Activated CD4-positive, alpha-beta T cell treated with anti-CD3 and anti-CD28 coated beads, Interleukin-2, amount 10 ng/mL, durations not matched to agents 7 days and 5 days (primary cell): Measurements from ENCODE around the gene LPGAT1. TPM values are rescaled to one million over a fixed set of nuclear protein-coding genes. Genes with fewer than 3 reads are reported as not detected.

Source experiments
- CTCF ChIA-PET: fragments of 350-600 bp; sonication (Branson Sonifier 250); formaldehyde crosslinking; loops from one replicate; lab custom pipeline; 2021; ENCODE audit warnings: antibody characterized with exemption; lab: Charles Lee
- POLR2A ChIA-PET: fragments of 350-600 bp; sonication (Branson Sonifier 250); formaldehyde crosslinking; loops from one replicate; lab custom pipeline; 2021; ENCODE audit warnings: antibody characterized with exemption; lab: Charles Lee
- DNase-seq: peaks from one replicate; pipeline ENCODE4 v3.0.0-alpha.2; 2020
- H3K27ac Mint-ChIP-seq: one replicate; pipeline ENCODE4 v1.8.0; 2021; ENCODE audit warnings: mild to moderate bottlenecking, moderate library complexity, mixed read lengths
- H3K27me3 Mint-ChIP-seq: one replicate; pipeline ENCODE4 v1.8.0; 2021; ENCODE audit warnings: mixed read lengths
- H3K36me3 Mint-ChIP-seq: one replicate; pipeline ENCODE4 v1.8.0; 2021; ENCODE audit warnings: low read depth, mixed read lengths
- H3K4me1 Mint-ChIP-seq: one replicate; pipeline ENCODE4 v1.8.0; 2021; ENCODE audit warnings: mixed read lengths
- H3K4me3 Mint-ChIP-seq: one replicate; pipeline ENCODE4 v1.8.0; 2021; ENCODE audit warnings: mild to moderate bottlenecking, moderate library complexity, mixed read lengths
- H3K9me3 Mint-ChIP-seq: one replicate; pipeline ENCODE4 v1.8.0; 2021; ENCODE audit warnings: mixed read lengths
- total RNA-seq, 2 experiments: library from RNA; stranded (reverse); gene quantifications; one replicate each; pipeline ENCODE4 v1.2.3, GENCODE V29; 2021

The LPGAT1 gene
- total RNA-seq, 2 experiments from 2014 or later, result 76.0 to 82.9 TPM

GRCh38 chr1:211751438-211751837 lies 79.1 kb downstream of the LPGAT1 start:
- H3K27ac Mint-ChIP-seq, result no peak overlapping the region
- DNase-seq, result no peak
- no peak overlapping the region for H3K4me3 Mint-ChIP-seq
- no peaks in the 10 kb centered on the region for H3K27me3 Mint-ChIP-seq
- ChIA-PET POLR2A (no interaction called here), CTCF (no interaction called here)
- H3K4me1 Mint-ChIP-seq, result no peaks in the 10 kb centered on the region
- H3K9me3 Mint-ChIP-seq, result no peaks in the 10 kb centered on the region
- H3K36me3 Mint-ChIP-seq, result peaks cover 32% of the 10 kb centered on the region

GRCh38 chr1:211750599-211750998 lies 80.0 kb downstream of the LPGAT1 start:
- no peaks in the 10 kb centered on the region for H3K9me3 Mint-ChIP-seq
- H3K36me3 Mint-ChIP-seq, result peaks cover 34% of the 10 kb centered on the region
- CTCF ChIA-PET, result no interaction called here
- no peak for DNase-seq
- H3K27ac Mint-ChIP-seq, result no peak overlapping the region
- no peaks in the 10 kb centered on the region for H3K27me3 Mint-ChIP-seq
- H3K4me1 Mint-ChIP-seq, result no peaks in the 10 kb centered on the region
- POLR2A ChIA-PET, result no interaction called here
- no peak overlapping the region for H3K4me3 Mint-ChIP-seq

- ChIA-PET POLR2A (no interaction called here), CTCF (no interaction called here)
- Mint-ChIP-seq H3K9me3 (no peaks in the 10 kb centered on the region), H3K36me3 (peaks cover 34% of the 10 kb centered on the region), H3K4me1 (no peaks in the 10 kb centered on the region), H3K27me3 (no peaks in the 10 kb centered on the region), H3K27ac (no peak overlapping the region), H3K4me3 (no peak overlapping the region)
- no peak for DNase-seq
Measured at GRCh38 chr1:211749251-211749650, 81.3 kb downstream of the LPGAT1 start.

GRCh38 chr1:211748810-211749209 lies 81.8 kb downstream of the LPGAT1 start:
- H3K4me3 Mint-ChIP-seq, result no peak overlapping the region
- H3K36me3 Mint-ChIP-seq, result peaks cover 32% of the 10 kb centered on the region
- ChIA-PET CTCF (no interaction called here), POLR2A (no interaction called here)
- DNase-seq, result no peak
- H3K4me1 Mint-ChIP-seq, result no peaks in the 10 kb centered on the region
- H3K27me3 Mint-ChIP-seq, result no peaks in the 10 kb centered on the region
- no peak overlapping the region for H3K27ac Mint-ChIP-seq
- H3K9me3 Mint-ChIP-seq, result no peaks in the 10 kb centered on the region

- H3K4me1 Mint-ChIP-seq, result peaks cover 30% of the 10 kb centered on the region
- ChIA-PET CTCF (no interaction called here), POLR2A (no interaction called here)
- no peaks in the 10 kb centered on the region for H3K27me3 Mint-ChIP-seq
- no peak overlapping the region for H3K4me3 Mint-ChIP-seq
- H3K9me3 Mint-ChIP-seq, result no peaks in the 10 kb centered on the region
- H3K36me3 Mint-ChIP-seq, result peaks cover 15% of the 10 kb centered on the region
- DNase-seq, result no peak
- no peak overlapping the region for H3K27ac Mint-ChIP-seq
Measured at GRCh38 chr1:211742889-211743529, 87.6 kb downstream of the LPGAT1 start.

- Mint-ChIP-seq H3K36me3 (peaks cover 8% of the 10 kb centered on the region), H3K4me3 (no peak overlapping the region), H3K27ac (no peak overlapping the region), H3K4me1 (peaks cover 36% of the 10 kb centered on the region), H3K27me3 (no peaks in the 10 kb centered on the region), H3K9me3 (no peaks in the 10 kb centered on the region)
- CTCF ChIA-PET, result no interaction called here
- DNase-seq, result no peak
- POLR2A ChIA-PET, result no interaction called here
Measured at GRCh38 chr1:211742272-211742671, 88.3 kb downstream of the LPGAT1 start.

- DNase-seq, result no peak
- CTCF ChIA-PET, result no interaction called here
- H3K27me3 Mint-ChIP-seq, result no peaks in the 10 kb centered on the region
- H3K4me1 Mint-ChIP-seq, result peaks cover 37% of the 10 kb centered on the region
- no peak overlapping the region for H3K4me3 Mint-ChIP-seq
- H3K27ac Mint-ChIP-seq, result no peak overlapping the region
- H3K36me3 Mint-ChIP-seq, result peaks cover 4% of the 10 kb centered on the region
- POLR2A ChIA-PET, result no interaction called here
- no peaks in the 10 kb centered on the region for H3K9me3 Mint-ChIP-seq
Measured at GRCh38 chr1:211741788-211742187, 88.8 kb downstream of the LPGAT1 start.

GRCh38 chr1:211741116-211741515 lies 89.4 kb downstream of the LPGAT1 start:
- H3K27ac Mint-ChIP-seq, result no peak overlapping the region
- H3K27me3 Mint-ChIP-seq, result no peaks in the 10 kb centered on the region
- CTCF ChIA-PET, result no interaction called here
- H3K9me3 Mint-ChIP-seq, result no peaks in the 10 kb centered on the region
- no peak overlapping the region for H3K4me3 Mint-ChIP-seq
- H3K4me1 Mint-ChIP-seq, result peaks cover 37% of the 10 kb centered on the region
- POLR2A ChIA-PET, result no interaction called here
- peaks cover 4% of the 10 kb centered on the region for H3K36me3 Mint-ChIP-seq
- no peak for DNase-seq

GRCh38 chr1:211739671-211740411 lies 90.7 kb downstream of the LPGAT1 start:
- Mint-ChIP-seq H3K27me3 (no peaks in the 10 kb centered on the region), H3K4me1 (peaks cover 37% of the 10 kb centered on the region), H3K27ac (peak overlapping the region; percentile 74), H3K36me3 (peaks cover 3% of the 10 kb centered on the region), H3K9me3 (no peaks in the 10 kb centered on the region), H3K4me3 (peak overlapping the region; percentile 39)
- ChIA-PET CTCF (no interaction called here), POLR2A (no interaction called here)
- DNase-seq, result peak; percentile 21

- H3K27me3 Mint-ChIP-seq, result no peaks in the 10 kb centered on the region
- DNase-seq, result peak; percentile 43
- H3K36me3 Mint-ChIP-seq, result peaks cover 3% of the 10 kb centered on the region
- POLR2A ChIA-PET, result no interaction called here
- H3K4me1 Mint-ChIP-seq, result peaks cover 37% of the 10 kb centered on the region
- peak overlapping the region; percentile 47 for H3K4me3 Mint-ChIP-seq
- peak overlapping the region; percentile 74 for H3K27ac Mint-ChIP-seq
- CTCF ChIA-PET, result interaction anchor here (0.9 kb wide), 1 partner anchor 58 kb away, joined by 3 read pairs; no protein-coding TSS in a partner anchor
- no peaks in the 10 kb centered on the region for H3K9me3 Mint-ChIP-seq
Measured at GRCh38 chr1:211738691-211739301, 91.8 kb downstream of the LPGAT1 start.

- DNase-seq, result no peak
- H3K27me3 Mint-ChIP-seq, result no peaks in the 10 kb centered on the region
Measured at GRCh38 chr1:211738096-211738690, 92.4 kb downstream of the LPGAT1 start.

GRCh38 chr1:211737115-211738035 lies 93.2 kb downstream of the LPGAT1 start:
- ChIA-PET CTCF (interaction anchor here (0.6 to 1.2 kb wide), 5 partner anchors 13 to 57 kb away, joined by 3 to 4 read pairs (median 3); no protein-coding TSS in a partner anchor), POLR2A (no interaction called here)
- Mint-ChIP-seq H3K36me3 (no peaks in the 10 kb centered on the region), H3K27me3 (no peaks in the 10 kb centered on the region), H3K27ac (no peak overlapping the region), H3K4me1 (peaks cover 37% of the 10 kb centered on the region), H3K9me3 (no peaks in the 10 kb centered on the region), H3K4me3 (no peak overlapping the region)
- no peak for DNase-seq

More at GRCh38 chr1:211738096-211738690, 92.4 kb downstream of the LPGAT1 start:
- Mint-ChIP-seq H3K4me3 (peak overlapping the region; percentile 2), H3K4me1 (peaks cover 37% of the 10 kb centered on the region), H3K36me3 (peaks cover 3% of the 10 kb centered on the region), H3K9me3 (no peaks in the 10 kb centered on the region), H3K27ac (peak overlapping the region; percentile 74)
- POLR2A ChIA-PET, result no interaction called here
- CTCF ChIA-PET, result interaction anchor here (0.6 to 0.9 kb wide), 2 partner anchors 15 to 58 kb away, joined by 3 read pairs; no protein-coding TSS in a partner anchor
